GM18867 (cell line): Measurements from ENCODE around the gene SGPP2.
"Not testable (repeated sequence)": the region's sequence is repeated elsewhere in the genome, so short reads cannot be mapped to it uniquely, and the experiment has no call there.

Source experiments
- ATAC-seq: cut with Tn5 transposase; IDR thresholded peaks from one replicate; pipeline ENCODE4 v1.9.1; 2021; ENCODE audit warnings: mild to moderate bottlenecking, moderate library complexity; ENCODE audit not compliant: unreplicated experiment

Gene SGPP2

GRCh38 chr2:222572751-222573174 is 148.4 kb downstream of the SGPP2 start:
- no peak for ATAC-seq

GRCh38 chr2:222575618-222576017 is 151.3 kb downstream of the SGPP2 start:
- ATAC-seq, result no peak

GRCh38 chr2:222576171-222577081 is 152.1 kb downstream of the SGPP2 start:
- ATAC-seq, result no peak

GRCh38 chr2:222577341-222577740 is 153.0 kb downstream of the SGPP2 start:
- no peak for ATAC-seq

- ATAC-seq, result peak; percentile 63
Observed at GRCh38 chr2:222582928-222583327, 158.6 kb downstream of the SGPP2 start.

GRCh38 chr2:222584589-222584988 is 160.2 kb downstream of the SGPP2 start:
- ATAC-seq, result not testable (repeated sequence)

GRCh38 chr2:222591661-222592060 is 167.3 kb downstream of the SGPP2 start:
- ATAC-seq, result no peak

- ATAC-seq, result no peak
Observed at GRCh38 chr2:222592176-222592575, 167.8 kb downstream of the SGPP2 start.

GRCh38 chr2:222594679-222595078 is 170.3 kb downstream of the SGPP2 start:
- no peak for ATAC-seq

GRCh38 chr2:222595581-222595980 is 171.2 kb downstream of the SGPP2 start:
- ATAC-seq, result no peak

- ATAC-seq, result no peak
Observed at GRCh38 chr2:222598611-222599010, 174.3 kb downstream of the SGPP2 start.

- no peak for ATAC-seq
Observed at GRCh38 chr2:222603501-222603900, 179.2 kb downstream of the SGPP2 start.

- ATAC-seq, result no peak
Observed at GRCh38 chr2:222604749-222605515, 180.6 kb downstream of the SGPP2 start.

GRCh38 chr2:222606306-222606705 is 182.0 kb downstream of the SGPP2 start:
- no peak for ATAC-seq

GRCh38 chr2:222608081-222608480 is 183.7 kb downstream of the SGPP2 start:
- ATAC-seq, result no peak

GRCh38 chr2:222609381-222609780 is 185.0 kb downstream of the SGPP2 start:
- no peak for ATAC-seq
